Central memory CD4-positive, alpha-beta T cell (primary cell): Measurements from ENCODE around the gene ANKRD30A.
"Not testable (repeated sequence)": the region's sequence is repeated elsewhere in the genome, so short reads cannot be mapped to it uniquely, and the experiment has no call there.

Experiments used
- DNase-seq: peaks from one replicate; pipeline ENCODE4 v3.0.0; 2022
- total RNA-seq, 3 experiments: gene quantifications; one replicate each; lab custom pipeline; 2026; lab: John Stamatoyannopoulos, UW

Gene ANKRD30A
- 0 reads per million in 3 experiments for total RNA-seq

GRCh38 chr10:37125191-37125732, at the start of gene ANKRD30A:
Gene ANKRD30A, plus strand, starts transcription at chr10:37125598. Its CDS starts 190 bp downstream, at chr10:37125788.
- DNase-seq = no peak

DNA sequence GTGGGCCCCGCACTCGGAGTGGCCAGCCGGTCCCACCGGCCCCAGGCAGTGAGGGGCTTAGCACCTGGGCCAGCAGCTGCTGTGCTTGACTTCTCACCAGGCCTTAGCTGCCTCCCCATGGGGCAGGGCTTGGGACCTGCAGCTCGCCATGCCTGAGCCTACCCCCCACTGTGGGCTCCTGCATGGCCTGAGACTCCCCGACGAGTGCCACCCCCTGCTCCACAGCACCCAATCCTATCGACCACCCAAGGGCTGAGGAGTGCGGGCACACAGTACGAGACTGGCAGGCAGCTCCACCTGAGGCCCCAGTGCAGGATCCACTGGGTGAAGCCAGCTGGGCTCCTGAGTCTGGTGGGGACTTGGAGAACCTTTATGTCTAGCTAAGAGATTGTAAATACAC, 49.3 kb upstream of the ANKRD30A start:
- DNase-seq = not testable (repeated sequence)

GRCh38 chr10:37095792-37096573, 29.4 kb upstream of the ANKRD30A start:
- DNase-seq = no peak

DNA sequence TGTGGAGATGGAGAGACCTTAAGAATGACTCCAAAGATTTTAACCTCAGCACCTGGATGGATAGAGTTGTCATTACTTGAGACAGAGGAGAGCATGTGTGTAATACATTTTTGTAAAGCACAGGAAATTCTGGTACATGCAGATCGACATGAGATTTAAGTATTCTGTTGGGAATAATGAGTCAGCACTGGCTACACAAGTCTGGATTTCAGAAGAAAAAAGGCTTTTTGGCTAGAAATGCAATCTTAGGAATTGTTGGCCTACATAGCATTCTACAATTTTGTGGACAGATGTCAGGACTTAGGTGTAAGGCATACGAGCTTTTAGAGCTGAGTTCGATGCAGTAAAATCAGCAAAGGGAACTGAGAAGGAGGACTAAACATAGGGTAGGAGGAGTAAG, 24.1 kb upstream of the ANKRD30A start:
- DNase-seq = no peak

DNA sequence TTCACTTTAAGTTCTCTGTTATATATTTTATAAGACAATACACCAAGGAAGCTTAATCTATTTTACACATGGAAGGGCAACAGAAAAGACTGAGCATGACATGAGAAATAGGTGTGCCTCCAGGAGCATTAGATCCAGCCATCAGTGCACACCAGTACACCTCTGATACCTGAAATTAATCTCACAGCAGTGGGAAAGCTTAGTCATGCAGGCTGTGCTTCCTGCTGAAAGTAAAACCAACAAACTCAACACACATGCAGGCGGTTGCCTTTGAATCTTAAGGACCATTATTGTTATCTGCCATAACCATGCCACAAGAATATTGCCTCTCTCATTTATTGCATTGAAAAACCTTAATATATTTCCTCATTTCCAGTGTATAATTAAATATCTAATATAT, 16.4 kb upstream of the ANKRD30A start:
- no peak for DNase-seq

DNA sequence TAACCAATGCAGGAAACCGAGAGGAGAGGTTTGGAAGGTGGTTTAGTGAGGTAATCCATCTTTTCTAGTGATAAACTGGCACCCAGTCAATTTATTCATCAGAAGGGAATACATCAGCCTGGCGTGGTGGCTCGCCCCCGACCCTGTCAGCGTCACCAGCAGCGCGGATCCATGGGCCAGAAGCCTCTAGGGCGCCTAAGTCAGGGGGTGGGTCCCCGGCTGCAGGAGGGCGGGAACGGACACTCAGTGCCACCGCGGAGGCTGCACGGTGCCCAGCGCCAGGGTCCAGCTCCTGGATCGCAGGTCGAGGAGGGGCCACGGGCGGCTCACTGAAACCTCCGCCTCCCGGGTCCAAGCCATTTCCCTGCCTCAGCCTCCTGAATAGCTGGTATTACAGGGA, 866 bp upstream of the ANKRD30A start:
- DNase-seq = no peak

DNA sequence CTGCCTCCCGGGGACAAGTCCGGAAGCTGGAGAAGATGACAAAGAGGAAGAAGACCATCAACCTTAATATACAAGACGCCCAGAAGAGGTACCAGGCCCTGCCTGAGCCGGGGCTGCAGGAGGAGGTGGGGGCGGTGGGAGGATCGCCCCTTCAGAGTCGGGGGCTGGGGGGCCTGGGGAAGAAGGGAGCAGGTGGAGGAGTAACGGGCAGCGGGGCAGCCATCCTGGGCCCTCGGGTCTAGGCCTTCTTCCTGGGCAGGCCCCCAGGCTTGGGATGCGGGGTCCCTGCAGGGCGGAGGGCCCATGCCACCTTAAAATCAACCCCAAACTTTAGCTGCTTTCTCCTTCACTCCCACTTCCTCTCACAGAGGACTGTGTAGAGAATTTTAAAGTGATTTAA, 523 bp downstream of the ANKRD30A start:
- DNase-seq = no peak

GRCh38 chr10:37146443-37146842, 21.0 kb downstream of the ANKRD30A start:
- no peak for DNase-seq

- DNase-seq = not testable (repeated sequence)
Measured at GRCh38 chr10:37162430-37162829, 37.0 kb downstream of the ANKRD30A start.

- DNase-seq = not testable (repeated sequence)
Measured at GRCh38 chr10:37171945-37172344, 46.5 kb downstream of the ANKRD30A start.

DNA sequence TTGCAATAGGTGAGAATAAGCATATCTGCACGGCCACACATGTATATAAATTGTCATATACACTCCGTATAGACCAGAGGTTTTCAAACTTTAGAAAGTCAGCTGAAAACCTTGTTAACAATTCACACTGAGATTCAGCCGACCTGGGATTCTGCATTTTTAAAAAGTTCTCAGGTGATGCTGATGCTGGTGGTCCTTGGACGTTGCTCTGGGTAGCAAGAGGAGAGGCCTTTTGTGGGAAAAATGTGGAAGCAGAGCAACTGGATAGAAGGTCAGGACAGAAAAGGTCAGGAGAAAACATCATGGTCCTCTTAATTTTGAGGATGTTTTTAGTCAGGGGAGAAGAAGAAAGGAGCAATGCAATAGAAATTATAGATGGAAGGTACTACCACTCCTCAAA, 52.9 kb downstream of the ANKRD30A start:
- not testable (repeated sequence) for DNase-seq

GRCh38 chr10:37182719-37183118, 57.3 kb downstream of the ANKRD30A start:
- not testable (repeated sequence) for DNase-seq

DNA sequence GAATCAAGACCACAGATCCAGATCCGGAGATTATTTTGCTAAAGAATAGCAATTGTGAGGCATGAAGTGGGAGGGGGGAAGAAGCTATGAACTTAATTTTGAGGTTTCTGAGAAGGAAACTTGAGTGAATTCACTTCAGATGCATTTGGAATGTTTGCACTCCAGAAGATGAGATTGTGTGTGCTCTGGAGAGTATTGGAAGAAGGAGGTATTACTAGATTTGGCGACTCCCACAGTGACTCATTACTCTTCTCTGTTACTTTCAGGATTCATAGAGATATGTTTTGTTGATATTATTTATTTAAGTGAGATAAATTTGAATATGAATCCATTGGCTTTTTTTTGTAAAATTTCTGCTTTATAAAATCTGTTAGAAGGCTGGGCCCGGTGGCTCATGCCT, 80.7 kb downstream of the ANKRD30A start:
- no peak for DNase-seq

GRCh38 chr10:37220866-37221265, 95.5 kb downstream of the ANKRD30A start:
- no peak for DNase-seq

DNA sequence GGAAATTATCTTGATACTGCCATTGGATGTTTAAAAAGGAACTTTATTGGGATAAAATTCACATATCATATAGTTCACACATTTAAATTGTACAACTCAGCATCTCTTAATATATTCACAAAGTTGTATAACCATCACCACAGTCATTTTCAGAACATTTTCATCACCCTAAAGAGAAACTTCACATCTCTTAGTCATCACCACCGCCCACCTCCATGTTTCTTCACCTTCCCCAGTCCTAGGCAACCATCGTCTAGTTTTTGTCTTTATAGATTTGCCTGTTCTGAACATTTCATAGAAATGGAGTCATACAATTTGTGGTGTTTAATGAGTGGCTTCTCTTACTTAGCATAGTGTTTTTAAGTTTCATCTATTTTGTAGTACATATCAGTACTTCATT, 96.6 kb downstream of the ANKRD30A start:
- no peak for DNase-seq

DNA sequence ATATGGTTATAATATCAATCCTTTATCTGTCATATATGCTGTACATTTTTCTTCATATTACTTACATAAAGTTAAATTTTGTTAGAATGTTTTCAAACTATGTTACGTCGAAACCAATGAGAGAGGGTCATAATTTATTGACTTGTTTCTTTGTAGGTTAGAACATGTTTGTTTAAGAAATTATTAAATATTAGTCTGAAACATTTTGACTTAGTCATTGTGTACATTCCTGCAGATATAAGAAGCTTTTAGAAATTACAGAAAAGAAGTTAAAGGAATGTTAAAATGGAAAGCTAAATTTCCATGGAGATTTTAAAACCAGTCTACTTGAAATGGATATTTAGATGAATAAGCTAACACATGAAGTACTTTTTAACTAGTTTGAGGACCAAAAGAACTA, 99.8 kb downstream of the ANKRD30A start:
- DNase-seq = no peak

DNA sequence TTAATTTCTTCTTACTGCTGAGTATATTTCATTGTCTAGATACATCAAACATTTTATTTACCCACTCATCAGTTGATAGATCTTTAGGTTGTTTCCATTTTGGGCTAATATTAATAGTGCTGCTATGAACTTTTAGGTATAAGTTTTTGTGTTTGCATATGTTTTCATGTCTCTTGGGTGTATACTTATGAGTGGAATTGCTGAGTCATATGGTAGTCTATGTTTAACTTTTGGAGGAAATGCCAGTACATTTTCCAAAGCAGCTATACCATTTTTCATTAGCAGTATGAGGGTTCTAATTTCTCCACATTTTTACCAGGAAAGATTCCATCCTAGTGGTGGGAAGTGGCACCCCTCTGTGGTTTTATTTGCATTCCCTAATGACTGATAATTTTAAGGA, 101.1 kb downstream of the ANKRD30A start:
- no peak for DNase-seq

GRCh38 chr10:37234692-37235091, 109.3 kb downstream of the ANKRD30A start:
- no peak for DNase-seq

GRCh38 chr10:37236093-37236492, 110.7 kb downstream of the ANKRD30A start:
- DNase-seq = no peak

- DNase-seq = no peak
Measured at GRCh38 chr10:37240223-37240622, 114.8 kb downstream of the ANKRD30A start.

- DNase-seq = no peak
Measured at GRCh38 chr10:37246637-37247036, 121.2 kb downstream of the ANKRD30A start.

- DNase-seq = not testable (repeated sequence)
Measured at GRCh38 chr10:37255837-37256236, 130.4 kb downstream of the ANKRD30A start.

DNA sequence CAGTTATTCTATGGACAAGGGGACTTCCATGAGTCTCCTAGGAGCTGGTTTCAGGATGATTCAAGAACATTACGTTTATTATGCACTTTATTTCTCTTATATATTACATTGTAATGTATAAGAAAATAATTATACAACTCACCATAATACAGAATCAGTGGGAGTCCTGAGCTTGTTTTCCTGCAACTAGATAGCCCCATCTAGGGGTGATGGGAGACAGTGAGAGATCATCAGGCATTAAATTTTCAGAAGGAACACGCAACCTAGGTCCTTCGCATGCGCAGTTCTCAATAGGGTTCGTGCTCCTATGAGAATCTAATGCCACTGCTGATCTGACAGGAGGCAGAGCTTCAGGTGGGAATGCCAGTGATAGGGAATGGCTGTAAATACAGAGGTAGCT, 137.9 kb downstream of the ANKRD30A start:
- DNase-seq = no peak

DNA sequence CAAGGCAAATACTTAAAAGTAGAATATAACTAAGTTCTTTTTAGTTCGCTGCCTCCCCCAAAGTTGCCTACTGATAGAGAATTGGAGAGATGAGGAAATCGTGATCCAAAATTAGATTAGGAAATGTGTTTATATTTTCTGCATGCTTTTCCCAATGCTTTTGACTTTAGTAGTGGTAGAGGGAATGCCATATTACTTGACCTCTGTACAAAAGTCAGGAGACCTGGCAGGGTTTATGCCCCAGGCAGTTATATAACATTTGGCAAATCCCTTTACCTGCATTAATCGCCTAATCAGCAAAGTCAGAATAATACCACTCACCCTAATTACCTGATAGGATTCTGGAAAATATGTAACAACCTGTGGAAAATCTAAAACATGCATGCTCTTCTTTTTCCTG, 142.9 kb downstream of the ANKRD30A start:
- no peak for DNase-seq
